DMS153 (cell line): ENCODE data around the gene CALU.

Source experiments
- DNase-seq: peaks from one replicate; lab custom pipeline; 2025; lab: John Stamatoyannopoulos, UW

The CALU gene

GRCh38 chr7:128725531-128725930 is 13.6 kb upstream of the CALU start:
- no peak for DNase-seq

DNA sequence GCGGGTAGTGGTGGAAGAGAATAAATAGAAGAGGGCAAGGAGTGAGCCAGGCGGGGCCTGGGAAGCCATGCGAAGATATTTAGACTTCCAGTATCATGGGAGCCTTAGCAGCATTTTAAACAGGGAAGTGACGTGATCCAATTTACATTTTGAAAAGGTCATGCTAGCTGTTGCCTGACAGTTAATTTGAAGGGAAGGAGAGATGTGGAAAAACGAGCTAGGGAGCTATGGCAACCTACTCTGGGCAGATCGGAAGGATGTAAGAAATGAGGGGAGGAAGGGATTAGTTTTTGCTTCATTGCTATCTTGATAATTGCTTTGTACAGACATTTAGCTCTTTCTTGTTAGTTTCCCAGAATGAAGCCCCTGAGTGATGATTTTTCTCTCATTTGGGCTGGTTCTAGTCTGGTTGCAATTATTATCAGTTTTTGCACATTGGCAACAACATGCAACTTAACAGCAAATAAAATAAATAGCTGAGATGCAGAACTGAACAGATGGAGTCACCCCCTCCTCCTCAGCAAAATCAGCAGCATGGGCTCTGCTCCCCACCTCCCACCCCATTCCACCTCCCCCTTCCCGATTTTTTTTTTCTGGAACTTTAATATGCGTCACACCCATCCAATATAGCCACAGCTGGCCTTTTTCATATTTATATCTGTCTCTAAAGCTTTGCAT is 13.0 kb upstream of the CALU start:
- DNase-seq, result no peak

GRCh38 chr7:128726737-128727072 is 12.5 kb upstream of the CALU start:
- no peak for DNase-seq

GRCh38 chr7:128727239-128727638 is 11.9 kb upstream of the CALU start:
- DNase-seq, result no peak

GRCh38 chr7:128728598-128728997 is 10.6 kb upstream of the CALU start:
- DNase-seq, result no peak

DNA sequence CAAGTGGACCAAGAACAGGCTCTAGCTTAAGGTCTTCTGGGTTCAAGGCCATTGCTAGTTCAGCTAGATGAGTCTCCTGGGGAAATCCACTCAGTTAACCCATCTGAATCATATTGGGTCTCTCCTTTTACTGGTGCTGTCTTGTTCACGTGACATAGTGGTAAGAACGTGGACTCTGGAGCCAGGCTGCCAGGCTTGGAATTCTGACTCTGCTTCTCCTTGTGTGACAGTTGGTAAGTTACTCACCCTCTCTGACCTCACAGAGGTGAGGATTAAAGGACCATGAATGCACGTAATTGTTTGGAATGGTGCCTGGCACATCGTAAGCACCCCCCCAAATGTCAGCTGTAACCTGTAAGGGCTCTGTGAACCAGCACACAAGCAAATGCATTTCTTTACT is 9.7 kb upstream of the CALU start:
- DNase-seq, result no peak

GRCh38 chr7:128731184-128731583 is 8.0 kb upstream of the CALU start:
- DNase-seq, result no peak

- no peak for DNase-seq
These were observed 6.5 kb upstream of the CALU start for GRCh38 chr7:128732521-128733277.

DNA sequence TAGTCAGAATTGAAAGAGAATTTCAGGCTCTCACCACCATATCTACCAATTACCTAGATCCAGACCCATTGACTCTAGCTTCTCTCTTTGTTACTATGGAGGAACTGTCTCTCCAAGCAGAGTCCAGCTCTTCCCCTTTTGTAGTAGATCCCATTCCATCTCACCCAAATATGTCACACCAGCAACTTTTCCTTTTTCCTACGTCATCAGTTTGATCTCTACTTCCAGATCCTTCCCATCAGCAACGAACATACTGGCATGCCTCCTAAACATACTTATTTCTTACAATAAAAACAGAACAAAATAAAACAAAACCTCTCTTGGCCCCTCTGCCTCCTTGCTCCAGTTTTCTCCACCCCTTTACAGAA is 5.9 kb upstream of the CALU start:
- DNase-seq, result no peak

DNA sequence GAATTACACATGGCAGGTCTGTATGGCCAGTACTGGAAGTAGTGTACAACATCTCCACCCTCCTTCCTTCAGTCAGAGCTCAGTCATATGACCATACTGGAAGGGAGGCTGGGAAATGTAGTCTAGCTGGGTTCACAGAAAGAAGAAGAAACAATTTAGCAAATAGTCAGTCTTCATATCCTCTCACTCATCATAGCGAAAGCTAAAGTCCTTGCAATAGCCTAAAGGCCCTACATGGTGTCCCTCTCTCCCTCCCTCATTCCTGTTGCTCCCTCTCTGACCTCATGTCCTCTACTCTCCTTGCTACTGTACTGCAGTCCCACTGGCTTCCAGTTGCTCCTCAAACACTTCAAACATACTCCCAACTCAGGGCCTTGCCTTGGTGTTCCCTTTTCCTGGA is 4.3 kb upstream of the CALU start:
- DNase-seq, result no peak

DNA sequence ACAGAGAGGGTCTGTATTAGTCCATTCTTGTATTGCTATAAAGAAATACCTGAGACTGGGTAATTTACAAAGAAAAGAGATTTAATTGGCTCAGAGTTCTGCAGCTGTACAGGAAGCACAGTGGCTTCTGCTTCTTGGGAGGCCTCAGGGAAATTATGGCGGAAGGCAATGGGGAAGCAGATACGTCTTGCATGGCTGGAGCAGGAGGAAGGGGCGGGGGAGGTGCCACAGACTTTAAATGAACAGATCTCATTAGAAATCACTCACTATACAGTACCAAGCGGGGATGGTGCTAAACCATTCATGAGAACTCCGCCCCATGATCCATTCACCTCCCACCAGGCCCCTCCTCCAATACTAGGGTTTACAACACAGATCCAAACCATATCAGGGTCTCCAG is 3.7 kb upstream of the CALU start:
- no peak for DNase-seq

DNA sequence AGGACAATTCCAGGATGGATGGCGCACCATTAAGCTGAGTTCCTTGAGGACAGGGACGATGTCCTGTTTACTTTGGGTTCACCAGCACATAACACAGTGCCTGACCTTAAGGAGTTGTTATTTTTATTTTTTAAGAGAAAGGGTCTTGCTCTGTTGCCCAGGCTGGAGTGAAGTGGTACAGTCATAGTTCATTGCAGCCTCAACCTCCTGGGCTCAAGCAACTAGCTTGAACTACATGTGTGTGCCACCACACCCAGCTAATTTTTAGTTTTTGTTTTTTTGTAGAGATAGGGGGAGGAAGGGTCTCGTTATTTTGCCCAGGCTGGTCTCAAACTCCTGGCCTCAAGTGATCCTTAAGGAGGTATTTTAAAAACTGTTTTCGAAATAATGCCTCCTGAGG is 1.7 kb upstream of the CALU start:
- no peak for DNase-seq

GRCh38 chr7:128737867-128738385 is 1.2 kb upstream of the CALU start:
- DNase-seq, result no peak

- DNase-seq, result no peak
These were observed 550 bp upstream of the CALU start for GRCh38 chr7:128738570-128739047.

GRCh38 chr7:128739990-128740682 is 977 bp downstream of the CALU start:
- no peak for DNase-seq

GRCh38 chr7:128740996-128741395 is 1.8 kb downstream of the CALU start:
- no peak for DNase-seq

DNA sequence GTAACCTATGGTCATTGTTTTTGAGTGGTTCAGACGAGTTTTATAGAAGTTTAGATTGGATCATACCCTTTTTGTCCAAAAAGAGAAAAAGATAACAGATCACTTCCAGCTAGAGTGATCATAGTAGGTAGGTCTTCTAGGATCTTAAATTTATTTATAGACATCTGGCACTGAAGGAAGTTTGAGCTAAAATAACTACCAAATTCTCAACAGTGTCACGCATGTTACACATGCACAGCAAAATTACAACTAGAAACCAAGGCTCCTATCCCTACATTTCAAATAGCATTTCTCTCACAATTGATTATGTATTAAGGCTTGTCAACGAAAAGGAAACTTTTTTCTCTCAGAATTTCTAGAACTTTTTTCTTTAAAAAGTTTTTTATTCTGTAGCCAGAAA is 2.3 kb downstream of the CALU start:
- DNase-seq, result no peak

GRCh38 chr7:128742206-128742605 is 3.0 kb downstream of the CALU start:
- no peak for DNase-seq

- no peak for DNase-seq
These were observed 4.1 kb downstream of the CALU start for GRCh38 chr7:128743112-128743772.

DNA sequence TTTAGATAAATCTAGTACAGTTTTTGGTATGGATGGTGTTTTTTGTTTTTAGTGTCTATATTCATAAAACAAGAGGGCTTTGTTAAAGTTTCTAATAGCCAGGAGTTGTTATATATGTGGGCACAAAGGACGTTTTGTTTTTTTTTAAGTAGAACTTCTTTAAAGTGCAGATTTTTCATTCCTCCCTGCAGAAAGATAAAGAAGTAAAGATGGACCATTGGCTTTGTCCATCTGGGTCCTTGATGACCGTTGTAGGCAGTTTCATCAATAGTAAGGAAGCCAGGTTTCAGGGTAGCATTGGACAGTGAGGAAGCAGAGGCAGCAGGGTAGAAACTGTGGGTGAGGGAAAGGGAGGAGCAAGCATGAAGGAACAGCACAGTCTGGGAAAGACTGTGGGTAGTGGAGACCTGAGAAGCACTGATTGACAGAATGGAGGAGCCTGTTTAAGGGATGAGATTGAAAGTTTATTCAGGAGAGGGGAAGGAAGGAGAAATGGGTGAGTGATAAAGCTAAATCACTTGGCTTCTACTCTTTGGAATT is 5.3 kb downstream of the CALU start:
- no peak for DNase-seq

DNA sequence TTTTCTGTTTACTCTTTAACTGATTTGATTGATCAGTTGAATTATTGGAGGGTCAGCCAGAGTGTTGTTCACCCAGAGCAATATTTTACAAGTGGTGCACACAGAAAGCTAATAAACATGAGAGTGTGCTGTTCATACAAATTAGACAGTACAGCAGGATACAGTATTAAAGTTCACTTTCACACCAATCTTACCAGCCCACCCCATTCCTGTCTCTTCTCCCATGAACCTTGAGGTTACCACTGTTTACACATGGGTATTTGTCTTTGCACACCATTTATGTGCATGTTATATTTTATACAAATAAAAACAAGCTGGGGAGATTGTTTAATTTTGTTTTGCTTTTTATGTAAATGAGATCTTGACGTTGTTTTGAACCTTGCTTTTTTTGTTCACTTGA is 6.5 kb downstream of the CALU start:
- DNase-seq, result no peak
